ENCODE measurements around the gene B4GALNT3. TPM values are rescaled to one million over a fixed set of nuclear protein-coding genes. Genes with fewer than 3 reads are reported as not detected.
A peak's percentile ranks its signal among the peaks of the same experiment; 100 is the strongest.

Gene B4GALNT3
- total RNA-seq, 1 donor from 2014 or later, result 32.5 TPM

DNA sequence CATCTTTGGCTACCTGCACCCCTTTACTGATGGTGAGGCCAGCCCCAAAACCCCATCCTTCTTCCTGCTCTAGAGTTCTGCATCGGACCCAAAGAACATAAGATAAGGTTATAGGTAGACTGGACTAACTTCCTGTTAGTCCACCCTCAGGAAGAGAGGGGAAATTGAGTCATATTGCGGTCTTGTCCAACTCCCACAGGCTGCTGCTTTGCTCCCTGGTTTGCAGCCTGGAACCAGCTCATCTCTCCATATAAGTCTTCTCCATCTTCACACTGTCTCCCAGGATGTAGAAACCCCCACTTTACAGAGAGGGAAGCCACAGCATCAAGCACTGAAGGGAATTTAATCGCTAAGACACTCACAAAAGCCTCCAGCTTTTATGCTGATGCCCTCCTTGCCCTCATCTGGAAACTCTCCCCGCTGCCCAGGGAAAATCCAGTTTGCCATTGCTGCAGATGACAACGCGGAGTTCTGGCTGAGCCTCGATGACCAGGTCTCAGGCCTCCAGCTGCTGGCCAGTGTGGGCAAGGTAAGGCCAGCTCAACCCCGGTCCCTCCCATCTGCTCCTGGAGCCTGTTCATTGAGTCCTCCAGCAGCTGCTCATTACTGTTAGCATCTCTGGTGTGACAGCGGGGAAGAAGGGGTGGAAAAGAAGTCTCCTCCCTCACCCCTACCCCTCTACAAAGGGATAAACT lies 85.3 kb downstream of the B4GALNT3 start:
- no peaks in the 10 kb centered on the region for H3K9me3 Mint-ChIP-seq
- H3K27ac Mint-ChIP-seq, result peak overlapping the region; percentile 84
- H3K4me1 Mint-ChIP-seq (ENCODE audit: unreplicated experiment), result peaks cover 18% of the 10 kb centered on the region
- peaks cover 10% of the 10 kb centered on the region for H3K27me3 Mint-ChIP-seq
- TF ChIP-seq, protein P1, sequence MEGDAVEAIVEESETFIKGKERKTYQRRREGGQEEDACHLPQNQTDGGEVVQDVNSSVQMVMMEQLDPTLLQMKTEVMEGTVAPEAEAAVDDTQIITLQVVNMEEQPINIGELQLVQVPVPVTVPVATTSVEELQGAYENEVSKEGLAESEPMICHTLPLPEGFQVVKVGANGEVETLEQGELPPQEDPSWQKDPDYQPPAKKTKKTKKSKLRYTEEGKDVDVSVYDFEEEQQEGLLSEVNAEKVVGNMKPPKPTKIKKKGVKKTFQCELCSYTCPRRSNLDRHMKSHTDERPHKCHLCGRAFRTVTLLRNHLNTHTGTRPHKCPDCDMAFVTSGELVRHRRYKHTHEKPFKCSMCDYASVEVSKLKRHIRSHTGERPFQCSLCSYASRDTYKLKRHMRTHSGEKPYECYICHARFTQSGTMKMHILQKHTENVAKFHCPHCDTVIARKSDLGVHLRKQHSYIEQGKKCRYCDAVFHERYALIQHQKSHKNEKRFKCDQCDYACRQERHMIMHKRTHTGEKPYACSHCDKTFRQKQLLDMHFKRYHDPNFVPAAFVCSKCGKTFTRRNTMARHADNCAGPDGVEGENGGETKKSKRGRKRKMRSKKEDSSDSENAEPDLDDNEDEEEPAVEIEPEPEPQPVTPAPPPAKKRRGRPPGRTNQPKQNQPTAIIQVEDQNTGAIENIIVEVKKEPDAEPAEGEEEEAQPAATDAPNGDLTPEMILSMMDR (conservative IDR thresholded peaks at IDR 0.05), result no peak
- no peak for DNase-seq (ENCODE audit: extremely low spot score, unreplicated experiment)
- peaks cover 19% of the 10 kb centered on the region for H3K36me3 Mint-ChIP-seq
- H3K4me3 Mint-ChIP-seq, result no peak overlapping the region

- peaks cover 14% of the 10 kb centered on the region for H3K36me3 Mint-ChIP-seq
- H3K4me1 Mint-ChIP-seq (ENCODE audit: unreplicated experiment), result peaks cover 13% of the 10 kb centered on the region
- no peak for DNase-seq (ENCODE audit: extremely low spot score, unreplicated experiment)
- peaks cover 10% of the 10 kb centered on the region for H3K27me3 Mint-ChIP-seq
- no peak overlapping the region for H3K27ac Mint-ChIP-seq
- TF ChIP-seq, protein P1 (conservative IDR thresholded peaks at IDR 0.05), result no peak
- no peaks in the 10 kb centered on the region for H3K9me3 Mint-ChIP-seq
- H3K4me3 Mint-ChIP-seq, result no peak overlapping the region
These were observed 86.1 kb downstream of the B4GALNT3 start for GRCh38 chr12:545835-546234.

DNA sequence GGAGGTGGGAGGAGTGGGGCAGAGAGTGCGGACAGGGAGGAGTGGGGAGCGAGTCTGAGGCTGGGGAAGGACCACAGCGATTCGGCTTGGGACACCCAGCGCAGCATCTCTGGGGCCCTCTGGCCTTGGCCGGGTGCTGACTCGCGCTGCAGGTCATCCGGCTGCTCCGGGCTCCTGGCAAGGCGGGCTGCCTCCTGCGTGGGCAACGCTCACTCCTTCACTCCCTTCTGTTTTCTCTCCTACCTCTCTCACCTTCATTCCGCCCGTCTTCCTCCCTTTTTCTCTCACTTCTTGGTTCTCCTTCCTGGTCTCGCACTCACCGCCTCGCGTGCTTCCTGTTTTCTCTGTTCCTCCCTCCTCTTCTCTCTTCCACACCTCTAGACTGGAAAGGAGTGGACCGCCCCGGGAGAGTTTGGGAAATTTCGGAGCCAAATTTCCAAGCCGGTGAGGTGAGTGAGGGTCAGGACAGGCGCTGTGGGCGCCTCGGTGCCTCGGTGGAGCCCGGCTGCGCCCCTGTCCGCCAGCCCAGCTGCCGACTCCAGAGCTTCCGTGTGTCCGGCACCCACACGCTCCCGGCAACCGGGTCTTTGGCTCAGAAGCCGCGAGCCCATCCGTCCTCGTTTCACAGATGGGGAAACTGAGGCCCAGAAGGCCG lies 86.7 kb downstream of the B4GALNT3 start:
- DNase-seq (ENCODE audit: extremely low spot score, unreplicated experiment), result no peak
- Mint-ChIP-seq H3K27me3 (peaks cover 11% of the 10 kb centered on the region), H3K4me1 (ENCODE audit: unreplicated experiment) (peaks cover 13% of the 10 kb centered on the region), H3K4me3 (no peak overlapping the region), H3K27ac (no peak overlapping the region), H3K36me3 (peaks cover 17% of the 10 kb centered on the region), H3K9me3 (no peaks in the 10 kb centered on the region)
- TF ChIP-seq, protein P1 (conservative IDR thresholded peaks at IDR 0.05), result no peak

DNA sequence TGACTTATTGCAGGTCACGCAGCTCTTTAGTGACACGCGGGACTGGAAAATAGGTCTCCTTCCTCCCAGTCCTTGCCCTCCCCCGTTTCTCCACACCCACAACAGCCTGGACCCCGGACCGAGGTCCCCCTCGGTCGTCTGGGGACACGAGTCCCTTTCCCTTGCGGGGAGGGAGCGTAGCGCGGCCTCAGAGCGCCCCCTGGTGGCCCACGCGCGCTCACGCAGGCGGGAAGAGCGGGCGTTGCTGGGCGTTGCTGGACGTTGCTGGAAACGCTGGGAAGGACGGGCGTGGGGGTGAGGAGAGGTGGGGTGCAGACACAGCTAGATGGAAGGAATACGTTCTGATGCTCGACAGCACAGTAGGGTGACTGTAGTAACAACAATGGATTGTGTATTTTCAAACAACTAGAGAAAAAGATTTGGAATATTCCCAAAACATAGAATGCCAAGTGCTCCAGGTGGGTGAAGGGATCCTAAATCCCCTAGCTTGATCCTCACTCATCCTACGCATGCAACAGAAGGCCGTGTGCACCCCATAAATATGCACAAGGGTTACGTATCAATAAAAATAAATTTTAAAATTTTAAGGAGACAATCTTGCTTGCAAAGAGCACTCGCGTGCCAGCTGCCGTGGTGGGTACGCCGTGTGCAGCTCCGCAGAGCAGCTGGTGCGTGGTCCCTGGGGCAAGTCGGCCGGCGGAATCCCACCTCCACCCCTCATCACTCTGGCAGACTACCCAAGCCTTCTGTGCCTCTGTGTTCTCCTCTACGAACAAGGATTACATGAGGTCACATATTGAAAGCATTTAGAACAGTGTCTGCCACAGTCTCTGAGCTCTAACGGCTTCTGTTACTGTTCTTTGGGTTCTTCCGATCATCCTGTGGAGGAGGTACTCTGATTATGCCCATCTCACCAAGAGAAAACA lies 87.4 kb downstream of the B4GALNT3 start:
- Mint-ChIP-seq H3K36me3 (peaks cover 20% of the 10 kb centered on the region), H3K4me3 (no peak overlapping the region), H3K27ac (peak overlapping the region; percentile 7), H3K4me1 (ENCODE audit: unreplicated experiment) (peaks cover 9% of the 10 kb centered on the region), H3K27me3 (peaks cover 13% of the 10 kb centered on the region), H3K9me3 (no peaks in the 10 kb centered on the region)
- peak; percentile 86 for DNase-seq (ENCODE audit: extremely low spot score, unreplicated experiment)
- TF ChIP-seq, protein P1 (conservative IDR thresholded peaks at IDR 0.05), result peak; percentile 100

DNA sequence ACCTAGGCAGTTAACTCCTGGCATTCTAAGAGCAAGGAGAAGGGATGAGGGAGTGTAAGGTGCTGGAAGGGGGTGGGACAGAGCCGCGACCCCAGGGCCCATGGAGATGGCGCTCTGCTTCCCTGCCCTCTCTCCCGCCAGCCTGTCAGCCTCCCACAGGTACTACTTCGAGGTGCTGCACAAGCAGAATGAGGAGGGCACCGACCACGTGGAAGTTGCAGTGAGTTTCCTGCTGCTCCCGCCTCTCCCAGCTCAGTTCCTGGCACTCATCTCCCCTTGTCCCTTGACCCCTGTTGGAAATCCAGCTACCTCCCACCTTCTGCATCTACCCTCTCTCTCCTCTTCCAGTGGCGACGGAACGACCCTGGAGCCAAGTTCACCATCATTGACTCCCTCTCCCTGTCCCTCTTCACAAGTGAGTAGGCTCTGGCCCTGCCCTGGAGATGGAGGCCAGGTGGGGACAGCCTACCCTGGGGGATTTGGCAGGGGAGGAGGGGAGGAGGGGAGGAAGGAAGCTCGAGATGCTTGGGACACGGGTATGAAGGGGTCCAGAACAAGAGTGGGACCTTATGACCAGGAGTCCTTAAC lies 88.2 kb downstream of the B4GALNT3 start:
- Mint-ChIP-seq H3K4me3 (no peak overlapping the region), H3K27me3 (peaks cover 13% of the 10 kb centered on the region), H3K4me1 (ENCODE audit: unreplicated experiment) (peaks cover 6% of the 10 kb centered on the region), H3K36me3 (peaks cover 23% of the 10 kb centered on the region), H3K27ac (peak overlapping the region; percentile 7), H3K9me3 (no peaks in the 10 kb centered on the region)
- TF ChIP-seq, protein P1 (conservative IDR thresholded peaks at IDR 0.05), result no peak
- DNase-seq (ENCODE audit: extremely low spot score, unreplicated experiment), result no peak

All from type B pancreatic cell (in vitro differentiated cells).